ENCODE measurements around the gene TCF20.

The TCF20 gene

GRCh38 chr22:42271191-42271813 lies 849 bp upstream of the TCF20 start:
- TF ChIP-seq CTCF (IDR thresholded peaks at IDR 0.05; ENCODE audit: low read depth, low read length): no peak
- Histone ChIP-seq H3K36me3 (peaks cover 3% of the 10 kb centered on the region; the same call in 1 of the 2 replicates), H3K4me1 (peaks cover 13% of the 10 kb centered on the region), H3K27me3 (no peaks in the 10 kb centered on the region), H3K9me3 (peaks cover 4% of the 10 kb centered on the region), H3K4me3 (ENCODE audit: low read depth, low read length) (no peak overlapping the region)
- no peak for DNase-seq

- peak overlapping the region; percentile 87 for H3K4me3 ChIP-seq (ENCODE audit: low read depth, low read length)
- no peaks in the 10 kb centered on the region for H3K27me3 ChIP-seq
- peaks cover 4% of the 10 kb centered on the region for H3K9me3 ChIP-seq
- H3K36me3 ChIP-seq: peaks cover 3% of the 10 kb centered on the region; the same call in 1 of the 2 replicates
- no peak for TF ChIP-seq CTCF (IDR thresholded peaks at IDR 0.05; ENCODE audit: low read depth, low read length)
- H3K4me1 ChIP-seq: peaks cover 13% of the 10 kb centered on the region
- DNase-seq: no peak
Observed at GRCh38 chr22:42270176-42270509, 310 bp downstream of the TCF20 start.

GRCh38 chr22:42269432-42270175 lies 849 bp downstream of the TCF20 start:
- TF ChIP-seq CTCF (IDR thresholded peaks at IDR 0.05; ENCODE audit: low read depth, low read length): no peak
- H3K36me3 ChIP-seq: peaks cover 3% of the 10 kb centered on the region; the same call in 1 of the 2 replicates
- H3K27me3 ChIP-seq: no peaks in the 10 kb centered on the region
- H3K9me3 ChIP-seq: peaks cover 4% of the 10 kb centered on the region
- peak; percentile 49 for DNase-seq
- H3K4me1 ChIP-seq: peaks cover 13% of the 10 kb centered on the region
- peak overlapping the region; percentile 87 for H3K4me3 ChIP-seq (ENCODE audit: low read depth, low read length)

GRCh38 chr22:42268852-42269410 lies 1.5 kb downstream of the TCF20 start:
- DNase-seq: no peak
- Histone ChIP-seq H3K27me3 (no peaks in the 10 kb centered on the region), H3K4me3 (ENCODE audit: low read depth, low read length) (peak overlapping the region; percentile 87), H3K4me1 (peaks cover 10% of the 10 kb centered on the region), H3K9me3 (peaks cover 4% of the 10 kb centered on the region), H3K36me3 (peaks cover 3% of the 10 kb centered on the region; the same call in 1 of the 2 replicates)
- no peak for TF ChIP-seq CTCF (IDR thresholded peaks at IDR 0.05; ENCODE audit: low read depth, low read length)

GRCh38 chr22:42265321-42265720 lies 5.1 kb downstream of the TCF20 start:
- H3K4me3 ChIP-seq (ENCODE audit: low read depth, low read length): no peak overlapping the region
- no peaks in the 10 kb centered on the region; the same call in 1 of the 2 replicates for H3K36me3 ChIP-seq
- no peaks in the 10 kb centered on the region; the same call in 1 of the 2 replicates for H3K9me3 ChIP-seq
- TF ChIP-seq CTCF (IDR thresholded peaks at IDR 0.05; ENCODE audit: low read depth, low read length): no peak
- no peaks in the 10 kb centered on the region for H3K27me3 ChIP-seq
- DNase-seq: no peak
- H3K4me1 ChIP-seq: peaks cover 31% of the 10 kb centered on the region

- H3K36me3 ChIP-seq: no peaks in the 10 kb centered on the region; the same call in 1 of the 2 replicates
- DNase-seq: no peak
- no peaks in the 10 kb centered on the region; the same call in 1 of the 2 replicates for H3K9me3 ChIP-seq
- peaks cover 37% of the 10 kb centered on the region for H3K4me1 ChIP-seq
- no peak for TF ChIP-seq CTCF (IDR thresholded peaks at IDR 0.05; ENCODE audit: low read depth, low read length)
- no peak overlapping the region for H3K4me3 ChIP-seq (ENCODE audit: low read depth, low read length)
- no peaks in the 10 kb centered on the region for H3K27me3 ChIP-seq
Observed at GRCh38 chr22:42263944-42264343, 6.5 kb downstream of the TCF20 start.
